IPS DF 4.7 (cell line): ENCODE results near the gene ELMOD3.
"Not testable (repeated sequence)": the region's sequence is repeated elsewhere in the genome, so short reads cannot be mapped to it uniquely, and the experiment has no call there.

Experiments used
- DNase-seq: peaks from one replicate; pipeline ENCODE4 v3.0.0-alpha.2; 2013; ENCODE audit warnings: low spot score; ENCODE audit errors: extremely low read depth

ELMOD3 gene

GRCh38 chr2:85371045-85371444, 16.5 kb downstream of the ELMOD3 start:
- no peak for DNase-seq

GRCh38 chr2:85376291-85377065, 21.9 kb downstream of the ELMOD3 start:
- no peak for DNase-seq

- DNase-seq = no peak
Measured at GRCh38 chr2:85377083-85377482, 22.5 kb downstream of the ELMOD3 start.

- no peak for DNase-seq
Measured at GRCh38 chr2:85378257-85378656, 23.7 kb downstream of the ELMOD3 start.

GRCh38 chr2:85380048-85380447, 25.5 kb downstream of the ELMOD3 start:
- no peak for DNase-seq

- not testable (repeated sequence) for DNase-seq
Measured at GRCh38 chr2:85383151-85383550, 28.6 kb downstream of the ELMOD3 start.

- no peak for DNase-seq
Measured at GRCh38 chr2:85383850-85384249, 29.3 kb downstream of the ELMOD3 start.

GRCh38 chr2:85385746-85386145, 31.2 kb downstream of the ELMOD3 start:
- DNase-seq = no peak

GRCh38 chr2:85387754-85388153, 33.2 kb downstream of the ELMOD3 start:
- DNase-seq = no peak

GRCh38 chr2:85388878-85389538, 34.4 kb downstream of the ELMOD3 start:
- DNase-seq = no peak

- DNase-seq = no peak
Measured at GRCh38 chr2:85390941-85391669, 36.5 kb downstream of the ELMOD3 start.

- no peak for DNase-seq
Measured at GRCh38 chr2:85393836-85394235, 39.3 kb downstream of the ELMOD3 start.

- DNase-seq = no peak
Measured at GRCh38 chr2:85394261-85394681, 39.7 kb downstream of the ELMOD3 start.

GRCh38 chr2:85394976-85395375, 40.4 kb downstream of the ELMOD3 start:
- DNase-seq = no peak

GRCh38 chr2:85395912-85396475, 41.4 kb downstream of the ELMOD3 start:
- no peak for DNase-seq

- no peak for DNase-seq
Measured at GRCh38 chr2:85396531-85397470, 42.2 kb downstream of the ELMOD3 start.

GRCh38 chr2:85397925-85398331, 43.4 kb downstream of the ELMOD3 start:
- no peak for DNase-seq

GRCh38 chr2:85398426-85399182, 44.0 kb downstream of the ELMOD3 start:
- no peak for DNase-seq

GRCh38 chr2:85399183-85399455, 44.5 kb downstream of the ELMOD3 start:
- no peak for DNase-seq

GRCh38 chr2:85400023-85400422, 45.5 kb downstream of the ELMOD3 start:
- no peak for DNase-seq
